ENCODE measurements around the gene ATN1. TPM values are rescaled to one million over a fixed set of nuclear protein-coding genes. Genes with fewer than 3 reads are reported as not detected.

Gene ATN1
- total RNA-seq, 1 donor from 2014 or later, result 144 TPM

GRCh38 chr12:6923851-6924250 is 3.9 kb upstream of the ATN1 start:
- Mint-ChIP-seq H3K9me3 (ENCODE audit: unreplicated experiment) (no peaks in the 10 kb centered on the region), H3K27ac (ENCODE audit: unreplicated experiment) (peak overlapping the region; percentile 97), H3K4me3 (ENCODE audit: unreplicated experiment) (no peak overlapping the region), H3K27me3 (ENCODE audit: unreplicated experiment) (peaks cover 30% of the 10 kb centered on the region), H3K4me1 (ENCODE audit: unreplicated experiment) (peaks cover 61% of the 10 kb centered on the region), H3K36me3 (ENCODE audit: low read depth, unreplicated experiment) (peaks cover 16% of the 10 kb centered on the region)
- TF ChIP-seq, protein P1, sequence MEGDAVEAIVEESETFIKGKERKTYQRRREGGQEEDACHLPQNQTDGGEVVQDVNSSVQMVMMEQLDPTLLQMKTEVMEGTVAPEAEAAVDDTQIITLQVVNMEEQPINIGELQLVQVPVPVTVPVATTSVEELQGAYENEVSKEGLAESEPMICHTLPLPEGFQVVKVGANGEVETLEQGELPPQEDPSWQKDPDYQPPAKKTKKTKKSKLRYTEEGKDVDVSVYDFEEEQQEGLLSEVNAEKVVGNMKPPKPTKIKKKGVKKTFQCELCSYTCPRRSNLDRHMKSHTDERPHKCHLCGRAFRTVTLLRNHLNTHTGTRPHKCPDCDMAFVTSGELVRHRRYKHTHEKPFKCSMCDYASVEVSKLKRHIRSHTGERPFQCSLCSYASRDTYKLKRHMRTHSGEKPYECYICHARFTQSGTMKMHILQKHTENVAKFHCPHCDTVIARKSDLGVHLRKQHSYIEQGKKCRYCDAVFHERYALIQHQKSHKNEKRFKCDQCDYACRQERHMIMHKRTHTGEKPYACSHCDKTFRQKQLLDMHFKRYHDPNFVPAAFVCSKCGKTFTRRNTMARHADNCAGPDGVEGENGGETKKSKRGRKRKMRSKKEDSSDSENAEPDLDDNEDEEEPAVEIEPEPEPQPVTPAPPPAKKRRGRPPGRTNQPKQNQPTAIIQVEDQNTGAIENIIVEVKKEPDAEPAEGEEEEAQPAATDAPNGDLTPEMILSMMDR (IDR thresholded peaks at IDR 0.05; ENCODE audit: unreplicated experiment), result no peak
- DNase-seq (ENCODE audit: low spot score), result no peak

- H3K27ac Mint-ChIP-seq (ENCODE audit: unreplicated experiment), result peak overlapping the region; percentile 97
- peaks cover 22% of the 10 kb centered on the region for H3K36me3 Mint-ChIP-seq (ENCODE audit: low read depth, unreplicated experiment)
- TF ChIP-seq, protein P1 (IDR thresholded peaks at IDR 0.05; ENCODE audit: unreplicated experiment), result no peak
- no peak for DNase-seq (ENCODE audit: low spot score)
- H3K9me3 Mint-ChIP-seq (ENCODE audit: unreplicated experiment), result no peaks in the 10 kb centered on the region
- peaks cover 28% of the 10 kb centered on the region for H3K27me3 Mint-ChIP-seq (ENCODE audit: unreplicated experiment)
- peak overlapping the region; percentile 99 for H3K4me3 Mint-ChIP-seq (ENCODE audit: unreplicated experiment)
- peaks cover 66% of the 10 kb centered on the region for H3K4me1 Mint-ChIP-seq (ENCODE audit: unreplicated experiment)
Measured at GRCh38 chr12:6925239-6925539, 2.6 kb upstream of the ATN1 start.

DNA sequence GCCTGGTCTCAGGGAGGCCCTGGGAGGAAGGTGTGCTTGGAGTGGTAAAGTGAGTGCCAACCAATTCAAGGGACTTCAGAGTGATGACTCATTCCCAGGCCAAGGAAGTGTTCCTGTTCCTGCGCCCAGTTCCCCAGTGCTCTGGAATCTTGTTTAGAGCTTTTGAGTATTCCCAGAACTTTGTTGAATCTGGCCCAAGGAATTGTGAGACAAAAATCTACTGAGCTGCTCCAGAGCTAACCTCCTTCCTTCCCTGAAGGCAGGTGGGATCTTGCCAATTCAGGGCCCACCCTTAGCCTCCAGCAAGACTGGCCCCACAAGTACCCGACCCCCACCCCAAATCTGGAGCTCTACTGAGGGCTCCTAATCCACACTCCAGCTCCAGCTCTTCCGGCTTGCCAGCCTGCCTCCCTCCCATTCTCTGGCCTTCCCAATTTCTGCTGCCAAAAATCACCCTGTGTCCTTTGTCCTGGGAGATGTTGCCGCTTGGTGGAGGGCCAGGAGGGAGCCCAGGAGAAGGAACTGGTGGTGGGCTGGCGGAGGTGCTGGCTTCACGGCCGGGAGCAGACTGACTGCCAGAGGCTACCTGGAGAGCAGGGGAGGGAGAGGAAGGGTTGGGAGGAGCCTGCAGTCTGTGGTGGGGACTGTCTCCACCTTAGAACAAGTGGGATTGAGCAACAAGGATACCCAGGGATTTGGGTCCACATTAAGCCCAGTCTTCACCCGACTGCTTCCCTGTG is 2.0 kb upstream of the ATN1 start:
- Mint-ChIP-seq H3K36me3 (ENCODE audit: low read depth, unreplicated experiment) (peaks cover 22% of the 10 kb centered on the region), H3K4me1 (ENCODE audit: unreplicated experiment) (peaks cover 68% of the 10 kb centered on the region), H3K27ac (ENCODE audit: unreplicated experiment) (peak overlapping the region; percentile 97), H3K27me3 (ENCODE audit: unreplicated experiment) (peaks cover 28% of the 10 kb centered on the region), H3K4me3 (ENCODE audit: unreplicated experiment) (peak overlapping the region; percentile 99), H3K9me3 (ENCODE audit: unreplicated experiment) (no peaks in the 10 kb centered on the region)
- peak; percentile 53 for DNase-seq (ENCODE audit: low spot score)
- TF ChIP-seq, protein P1 (IDR thresholded peaks at IDR 0.05; ENCODE audit: unreplicated experiment), result no peak

- H3K9me3 Mint-ChIP-seq (ENCODE audit: unreplicated experiment), result no peaks in the 10 kb centered on the region
- peak overlapping the region; percentile 94 for H3K27ac Mint-ChIP-seq (ENCODE audit: unreplicated experiment)
- H3K4me1 Mint-ChIP-seq (ENCODE audit: unreplicated experiment), result peaks cover 73% of the 10 kb centered on the region
- peaks cover 30% of the 10 kb centered on the region for H3K36me3 Mint-ChIP-seq (ENCODE audit: low read depth, unreplicated experiment)
- peak overlapping the region; percentile 100 for H3K4me3 Mint-ChIP-seq (ENCODE audit: unreplicated experiment)
- DNase-seq (ENCODE audit: low spot score), result no peak
- TF ChIP-seq, protein P1 (IDR thresholded peaks at IDR 0.05; ENCODE audit: unreplicated experiment), result no peak
- H3K27me3 Mint-ChIP-seq (ENCODE audit: unreplicated experiment), result peaks cover 30% of the 10 kb centered on the region
Measured at GRCh38 chr12:6928022-6928702, 403 bp downstream of the ATN1 start.

All from endothelial cell (in vitro differentiated cells).